ENCODE data around the gene PTPRK. TPM values are rescaled to one million over a fixed set of nuclear protein-coding genes. Genes with fewer than 3 reads are reported as not detected.
A peak's percentile ranks its signal among the peaks of the same experiment; 100 is the strongest.

The PTPRK gene
- polyA plus RNA-seq, 3 donors, result 46.9 to 52.3 (median 51.2) TPM

- no peak for DNase-seq
These were observed 119.5 kb downstream of the PTPRK start for GRCh38 chr6:128400875-128401274.

GRCh38 chr6:128397996-128398395, 122.4 kb downstream of the PTPRK start:
- no peak for DNase-seq

GRCh38 chr6:128395596-128395995, 124.8 kb downstream of the PTPRK start:
- no peak for DNase-seq

- no peak for DNase-seq
These were observed 125.2 kb downstream of the PTPRK start for GRCh38 chr6:128395188-128395587.

- no peak for DNase-seq
These were observed 126.2 kb downstream of the PTPRK start for GRCh38 chr6:128394167-128394566.

- no peak for DNase-seq
These were observed 130.4 kb downstream of the PTPRK start for GRCh38 chr6:128389820-128390534.

- no peak for DNase-seq
These were observed 132.0 kb downstream of the PTPRK start for GRCh38 chr6:128388380-128388779.

GRCh38 chr6:128380891-128381290, 139.5 kb downstream of the PTPRK start:
- no peak for DNase-seq

- DNase-seq, result no peak
These were observed 140.8 kb downstream of the PTPRK start for GRCh38 chr6:128379577-128379976.

- no peak for DNase-seq
These were observed 143.4 kb downstream of the PTPRK start for GRCh38 chr6:128376952-128377503.

GRCh38 chr6:128371136-128371535, 149.3 kb downstream of the PTPRK start:
- no peak for DNase-seq

GRCh38 chr6:128370072-128370471, 150.3 kb downstream of the PTPRK start:
- DNase-seq, result no peak

- no peak for DNase-seq
These were observed 152.0 kb downstream of the PTPRK start for GRCh38 chr6:128368213-128368944.

- no peak for DNase-seq
These were observed 153.0 kb downstream of the PTPRK start for GRCh38 chr6:128367437-128367836.

GRCh38 chr6:128365520-128366160, 154.8 kb downstream of the PTPRK start:
- DNase-seq, result no peak

- no peak for DNase-seq
These were observed 155.5 kb downstream of the PTPRK start for GRCh38 chr6:128364766-128365519.

GRCh38 chr6:128363020-128363813, 157.2 kb downstream of the PTPRK start:
- DNase-seq, result peak; percentile 63

- no peak for DNase-seq
These were observed 159.0 kb downstream of the PTPRK start for GRCh38 chr6:128361378-128361777.

- no peak for DNase-seq
These were observed 162.1 kb downstream of the PTPRK start for GRCh38 chr6:128358244-128358776.

- DNase-seq, result no peak
These were observed 162.8 kb downstream of the PTPRK start for GRCh38 chr6:128357392-128358130.
